Stimulated activated CD4-positive, alpha-beta T cell treated with anti-CD3 and anti-CD28 coated beads, TNF-alpha, amount 100 ng/mL, for 4 hours (primary cell): ENCODE results near the gene DNM3.

Source experiments
- DNase-seq, 3 experiments: peaks; one replicate each; pipeline ENCODE4 v3.0.0-alpha.2; 2020; ENCODE audit warnings: low read depth in 3 of 3

DNM3 gene

DNA sequence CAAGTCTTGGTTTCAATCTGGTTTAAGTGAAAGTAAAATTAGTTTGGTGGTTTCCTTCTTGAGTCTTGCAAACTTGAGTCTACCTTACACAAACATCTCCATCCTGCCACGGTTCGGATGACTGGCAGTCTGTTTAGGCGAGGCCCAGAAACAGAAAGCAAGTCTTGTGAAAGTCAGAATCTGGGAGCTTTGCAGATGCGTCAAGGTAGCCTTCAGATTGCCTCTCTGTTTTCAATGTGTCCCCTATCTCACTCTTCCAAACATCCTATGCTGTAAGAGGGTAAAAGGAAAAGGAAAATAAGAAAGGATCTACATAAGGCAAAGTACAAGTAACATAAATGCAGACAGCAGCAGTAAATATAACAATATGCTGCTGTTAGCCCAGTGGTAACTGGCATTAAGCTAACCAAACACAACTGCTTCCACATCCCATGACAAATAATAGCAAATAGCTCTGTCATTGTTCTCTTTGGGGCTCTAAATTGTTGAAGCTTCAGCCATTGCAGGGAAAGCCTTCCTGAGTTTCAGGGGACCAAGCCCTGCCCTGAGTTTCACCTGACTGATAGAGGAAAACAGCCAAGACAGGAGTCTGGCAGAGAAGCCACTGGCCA lies 552.9 kb downstream of the DNM3 start:
- DNase-seq: peak in 2 of 3 experiments; percentile 27 to 48

DNA sequence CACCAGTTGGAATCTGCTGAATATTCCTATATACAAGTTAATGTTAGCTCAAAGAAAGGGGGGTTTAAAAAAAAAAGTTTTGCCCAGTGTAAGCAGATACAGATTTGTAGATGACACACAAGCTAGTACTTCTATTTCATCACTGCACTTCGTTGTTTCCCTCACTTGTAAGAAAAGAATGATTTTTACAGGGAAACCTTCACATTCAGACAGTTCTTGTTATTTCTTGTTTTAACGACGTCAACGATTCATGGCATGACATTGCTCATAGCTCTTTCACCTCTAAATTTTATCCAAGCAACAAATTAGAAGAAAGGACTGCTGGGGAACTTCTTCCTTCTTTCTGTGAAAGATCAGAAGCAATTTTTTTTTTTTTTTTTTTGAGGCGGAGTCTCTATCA lies 553.5 kb downstream of the DNM3 start:
- no peak for DNase-seq

DNA sequence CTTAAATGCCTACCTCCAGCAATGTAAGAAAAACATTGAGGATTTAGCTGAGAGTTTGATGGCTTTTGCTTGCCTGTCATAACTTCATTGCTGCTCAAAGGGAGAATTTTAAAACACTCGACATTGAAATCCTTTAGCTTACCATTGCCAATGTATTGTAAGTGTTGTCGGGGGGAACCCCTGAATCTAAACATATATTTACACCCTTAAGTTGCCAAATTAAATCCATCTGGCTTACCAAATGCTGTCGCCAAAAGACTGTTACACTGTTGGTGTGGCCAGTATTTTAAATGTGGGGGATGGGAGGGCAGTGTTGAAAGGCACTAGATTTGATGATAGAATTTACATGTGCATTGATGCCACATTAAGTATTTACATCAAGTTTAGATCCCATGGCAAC lies 554.3 kb downstream of the DNM3 start:
- DNase-seq: no peak

DNA sequence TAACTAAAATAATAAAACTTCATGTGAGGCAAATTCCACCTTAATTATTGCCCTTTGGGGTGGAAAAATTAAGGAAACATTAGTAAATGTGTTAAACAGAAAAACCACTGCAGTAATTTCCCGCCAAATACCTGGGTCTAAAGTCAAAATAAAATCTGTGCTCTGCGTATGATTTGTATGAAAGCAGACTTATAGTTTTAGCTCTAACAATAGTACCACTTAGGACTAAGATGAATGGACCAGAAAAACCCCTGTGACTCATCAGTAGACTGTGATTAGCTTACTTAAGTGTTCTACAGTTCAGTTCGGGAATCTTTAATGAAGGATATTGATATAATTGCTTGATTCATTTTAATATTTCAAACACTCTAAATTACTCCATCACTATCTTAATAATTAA lies 555.9 kb downstream of the DNM3 start:
- DNase-seq: no peak

DNA sequence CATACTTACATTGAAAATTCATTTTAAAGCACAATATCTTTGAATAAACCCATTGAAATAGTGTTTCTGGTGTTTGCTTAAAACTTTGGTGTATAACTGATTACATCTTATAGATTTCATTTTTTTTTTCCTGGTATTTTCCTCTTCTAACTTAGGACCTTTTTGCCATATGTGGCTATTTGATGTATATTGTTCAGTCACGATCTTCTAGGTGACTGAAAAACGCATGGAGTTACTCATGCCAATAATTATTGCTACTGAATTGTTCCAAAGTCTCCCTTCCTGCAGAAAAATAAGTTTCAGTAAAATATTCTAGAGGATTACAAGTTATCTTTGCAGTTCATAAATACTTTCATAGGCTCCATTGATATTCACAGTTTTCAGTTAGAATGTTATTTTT lies 556.3 kb downstream of the DNM3 start:
- DNase-seq: no peak

DNA sequence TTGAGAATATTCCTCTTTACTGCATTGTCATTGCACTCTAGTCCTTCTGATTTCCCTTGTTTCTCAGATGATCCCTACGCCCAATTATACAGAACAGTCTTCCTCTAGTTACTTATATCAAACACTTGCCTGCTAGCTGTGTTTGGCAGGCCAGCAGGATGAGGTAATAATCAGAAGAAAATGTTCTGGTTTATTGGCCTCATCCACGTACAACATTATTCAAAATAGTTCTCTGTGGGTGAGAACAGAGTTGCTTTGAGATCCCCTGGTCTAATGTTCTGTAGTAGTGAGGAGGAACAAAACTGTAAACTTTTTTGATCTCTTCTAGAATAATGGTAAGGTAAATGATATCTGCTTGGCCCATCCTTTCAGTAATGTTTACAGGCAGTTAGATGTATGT lies 556.9 kb downstream of the DNM3 start:
- no peak for DNase-seq

DNA sequence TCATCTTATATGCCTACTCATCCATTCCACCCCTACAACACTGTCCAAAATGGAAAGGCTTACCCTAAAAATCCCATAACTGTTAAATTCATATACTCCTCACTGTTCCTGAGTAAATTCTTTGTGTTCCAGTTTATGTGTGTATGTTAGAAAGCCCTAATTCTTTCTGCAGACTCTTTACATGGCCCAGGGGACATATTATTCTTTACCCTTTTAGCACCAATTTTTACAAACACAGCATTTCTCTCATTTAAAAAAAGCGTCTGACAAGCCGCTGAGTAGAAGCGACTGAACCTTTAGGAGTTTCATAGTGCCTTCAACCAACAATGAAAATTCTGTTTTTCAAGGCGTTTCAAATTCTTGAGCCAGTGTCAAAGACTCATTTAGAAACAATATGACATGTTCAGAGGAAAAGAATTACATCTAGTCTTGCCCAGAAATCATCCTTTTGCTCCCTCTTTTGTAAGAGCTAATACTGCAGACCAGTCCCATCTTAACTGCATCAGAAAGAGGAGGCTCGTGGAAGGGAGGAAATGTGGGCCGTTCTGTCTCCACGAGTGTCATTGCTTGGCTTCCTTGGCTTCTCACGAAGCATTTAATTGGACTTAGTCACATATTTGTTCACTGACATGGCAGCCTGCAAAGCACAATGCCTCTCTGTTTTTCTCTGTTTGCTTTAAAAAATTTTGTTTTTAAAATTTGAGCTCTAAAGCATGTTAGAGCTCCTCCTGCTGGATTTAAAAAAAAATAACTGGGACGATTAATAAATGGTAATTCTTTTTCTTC lies 557.9 kb downstream of the DNM3 start:
- no peak for DNase-seq

DNA sequence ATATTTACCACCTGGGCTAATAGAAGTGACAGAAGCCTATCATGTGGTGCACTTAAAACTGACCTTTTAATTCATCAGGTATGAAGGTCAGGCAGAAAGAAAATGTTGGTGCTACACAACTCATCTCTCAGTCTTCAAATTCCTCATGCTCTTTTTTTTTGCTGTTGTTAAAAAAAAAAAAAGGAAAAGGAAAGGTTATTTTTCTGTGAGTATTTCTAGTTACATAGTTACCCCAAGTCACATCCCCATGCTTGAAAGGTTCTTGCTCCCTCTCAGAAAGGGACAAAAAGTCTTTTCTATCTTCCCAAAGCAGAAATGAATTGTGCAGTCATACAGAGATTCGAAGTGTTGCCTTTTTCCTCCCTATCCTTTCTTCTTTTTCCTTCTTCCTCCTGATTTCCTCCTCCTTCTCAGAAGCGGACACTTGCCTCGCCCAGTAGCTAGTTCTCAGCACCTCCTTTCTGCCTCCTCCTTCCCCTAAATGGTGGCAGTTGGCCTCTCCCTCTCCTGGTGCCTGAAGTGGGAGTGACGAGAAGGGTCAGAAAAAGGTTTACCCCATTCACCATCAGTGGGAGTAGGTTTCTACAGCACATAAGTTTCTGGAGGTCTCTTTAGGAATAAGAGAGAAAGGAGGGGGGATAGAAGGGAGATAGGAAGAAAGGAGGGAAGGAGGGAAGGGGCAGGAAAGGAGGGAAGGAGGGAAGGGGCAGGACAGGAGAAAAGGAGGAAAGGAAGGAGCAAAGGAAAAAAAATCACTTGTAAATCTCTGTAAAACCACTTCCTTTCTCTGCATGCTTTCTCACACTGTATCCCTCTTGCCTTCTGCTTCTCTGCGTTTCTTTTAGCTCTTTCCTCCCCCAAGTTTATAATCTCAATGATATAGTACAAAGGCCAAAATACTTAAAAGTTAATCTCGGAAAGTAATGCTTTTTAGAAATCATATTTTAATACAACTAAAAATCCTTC lies 558.7 kb downstream of the DNM3 start:
- DNase-seq: no peak

DNA sequence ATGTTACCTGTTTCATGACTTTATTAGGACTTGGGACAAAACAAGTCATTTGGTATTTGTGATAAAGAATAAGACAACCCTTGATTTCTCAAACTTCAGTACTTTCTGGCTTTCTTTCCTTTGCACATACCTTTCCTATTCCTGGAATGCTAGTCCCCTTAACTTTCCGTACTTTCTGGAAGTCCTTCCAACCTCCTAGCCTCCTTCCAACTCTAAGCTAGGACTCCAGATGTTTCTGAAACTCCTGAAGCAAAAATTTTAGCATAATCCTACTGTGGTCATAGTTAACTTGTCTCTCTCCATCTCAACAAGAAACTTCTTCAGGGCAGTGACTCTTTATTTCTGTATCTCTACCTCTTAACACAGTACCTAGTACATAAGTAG lies 559.4 kb downstream of the DNM3 start:
- no peak for DNase-seq

DNA sequence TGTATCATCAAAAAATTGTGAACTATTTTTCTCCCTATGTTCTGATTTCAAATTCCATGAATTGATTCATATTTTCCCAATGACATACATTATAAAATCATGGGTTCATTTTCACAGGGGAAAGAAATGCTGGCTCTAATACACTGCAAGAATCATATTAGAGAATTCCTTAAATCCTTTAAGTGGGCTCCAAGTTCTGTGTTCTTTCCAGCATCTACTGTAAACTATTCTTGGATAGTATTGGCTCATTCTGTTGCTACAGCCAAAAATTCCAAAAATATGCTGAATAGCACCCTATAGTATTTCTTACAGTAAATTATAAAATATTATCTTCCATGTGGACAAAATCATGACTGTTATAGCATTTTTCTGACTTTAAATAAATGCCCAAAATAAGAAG lies 560.2 kb downstream of the DNM3 start:
- no peak for DNase-seq

DNA sequence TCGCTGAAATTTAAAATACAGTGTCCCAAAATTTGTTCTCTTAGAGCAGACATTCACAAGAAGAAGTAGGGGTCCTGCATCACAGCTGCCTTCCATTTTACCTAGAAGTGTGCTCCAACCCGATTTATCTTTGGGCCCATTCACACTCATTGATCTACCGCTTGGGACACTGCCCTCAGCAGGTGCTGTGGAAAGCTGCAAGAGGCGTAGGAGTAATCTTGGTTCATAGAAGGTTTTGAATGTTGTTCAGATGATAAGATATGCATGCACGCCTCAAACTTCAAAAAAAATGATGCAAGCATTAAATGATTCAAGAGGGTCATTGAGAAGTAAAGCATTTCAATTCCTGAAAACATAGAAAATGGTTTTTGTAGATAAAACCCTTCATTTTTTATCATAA lies 560.6 kb downstream of the DNM3 start:
- DNase-seq: no peak

DNA sequence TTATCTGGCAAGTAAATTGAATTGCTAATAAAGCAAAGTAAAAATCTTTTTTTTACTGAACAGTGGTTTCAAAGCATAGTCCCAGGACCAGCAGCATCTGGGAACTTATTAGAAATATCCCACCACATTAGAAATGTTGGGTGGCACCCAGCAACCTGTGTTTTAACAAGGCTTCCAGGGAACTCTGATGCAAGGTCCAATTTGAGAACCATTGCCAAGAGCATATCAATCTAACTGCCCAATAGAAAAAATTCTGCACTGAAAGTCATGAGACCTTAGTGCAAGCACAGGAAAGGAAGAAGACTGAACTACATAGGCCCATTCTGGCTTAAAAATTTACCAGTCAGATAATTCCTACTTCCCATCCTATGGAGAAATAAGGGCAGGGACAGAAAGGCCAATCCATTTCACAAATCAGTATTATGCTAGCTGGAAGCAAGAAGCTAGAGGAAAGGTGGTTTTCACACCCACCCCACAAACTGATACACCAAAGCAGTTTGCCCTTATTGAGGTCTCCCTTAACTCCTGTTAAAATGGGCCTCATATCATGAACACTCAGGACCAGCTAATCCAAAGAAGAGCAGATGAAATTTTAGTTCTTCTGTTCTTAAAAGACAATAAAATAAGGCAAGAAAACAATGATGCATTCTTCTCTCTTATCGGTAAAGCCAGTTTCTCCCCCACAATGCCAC lies 561.7 kb downstream of the DNM3 start:
- DNase-seq: no peak

DNA sequence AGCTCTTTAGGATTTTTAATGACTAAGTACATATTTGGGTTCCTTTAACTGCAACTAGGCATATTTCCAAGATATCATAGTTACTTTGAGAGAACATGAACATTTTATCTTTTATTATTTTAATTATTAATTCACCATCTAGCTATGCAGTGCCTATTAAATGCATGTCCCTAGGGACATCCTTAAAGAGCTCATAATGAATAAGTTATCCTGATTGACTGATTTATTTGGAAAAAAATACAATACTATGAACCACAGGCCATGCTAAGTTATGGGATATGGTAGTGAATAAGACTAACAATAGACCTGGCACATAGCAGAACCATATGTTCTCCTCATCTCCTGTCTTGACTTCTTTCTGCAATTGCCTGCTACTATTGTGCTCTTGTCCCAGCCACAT lies 562.8 kb downstream of the DNM3 start:
- DNase-seq: no peak

DNA sequence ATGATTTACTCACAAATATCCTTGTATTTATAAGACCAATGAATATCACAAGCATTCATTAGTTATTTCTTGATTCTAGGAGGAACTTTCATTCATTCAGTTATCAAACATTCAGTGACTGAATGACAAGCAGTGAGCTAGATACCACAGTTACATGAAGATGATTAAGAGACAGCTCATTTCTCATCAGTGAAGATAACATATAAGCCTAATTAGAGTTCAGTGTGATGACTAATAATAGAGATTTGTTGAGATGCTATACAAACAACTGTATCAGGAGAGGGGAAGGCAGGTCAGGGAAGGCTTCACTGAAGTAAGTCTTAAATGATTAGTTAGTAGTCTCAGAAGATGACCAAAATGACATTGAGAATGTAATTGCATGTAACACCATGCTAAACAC lies 564.6 kb downstream of the DNM3 start:
- DNase-seq: no peak

DNA sequence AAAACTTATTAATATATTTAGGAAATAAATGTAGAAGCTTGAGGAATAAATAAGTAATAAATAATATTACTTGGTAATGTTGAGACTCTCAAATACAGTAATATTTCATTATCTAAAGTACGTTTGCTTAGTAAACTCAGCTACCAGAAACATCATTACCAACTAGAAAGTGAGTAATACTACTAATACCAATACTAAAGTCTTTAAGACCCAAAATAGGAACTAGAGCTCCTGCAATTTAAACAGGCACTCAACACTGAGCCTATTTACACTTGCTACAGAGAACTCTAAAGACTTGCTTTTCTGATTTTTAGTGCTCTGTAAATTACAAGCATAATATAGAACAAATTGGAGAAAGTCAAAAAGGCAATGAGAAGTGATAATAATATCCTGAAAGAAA lies 565.7 kb downstream of the DNM3 start:
- no peak for DNase-seq

DNA sequence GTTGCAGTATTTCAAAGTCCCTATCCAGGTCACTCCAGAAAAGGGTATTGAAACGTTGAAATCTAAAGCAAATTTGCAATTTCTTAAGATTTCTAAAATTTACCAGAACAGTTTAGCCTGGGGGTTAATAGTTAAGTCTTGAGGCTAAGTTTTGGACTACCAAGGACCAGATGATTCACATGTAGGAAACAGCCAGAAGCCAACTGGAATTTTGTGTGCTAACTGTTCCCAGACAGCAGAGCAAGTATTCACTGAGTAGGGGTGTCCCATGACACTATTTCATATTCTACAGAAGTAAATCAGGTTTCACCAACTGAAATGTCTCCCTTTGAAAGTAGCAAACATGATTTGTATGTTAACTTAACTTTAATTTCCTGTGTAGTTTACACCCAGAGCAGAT lies 567.7 kb downstream of the DNM3 start:
- no peak for DNase-seq

DNA sequence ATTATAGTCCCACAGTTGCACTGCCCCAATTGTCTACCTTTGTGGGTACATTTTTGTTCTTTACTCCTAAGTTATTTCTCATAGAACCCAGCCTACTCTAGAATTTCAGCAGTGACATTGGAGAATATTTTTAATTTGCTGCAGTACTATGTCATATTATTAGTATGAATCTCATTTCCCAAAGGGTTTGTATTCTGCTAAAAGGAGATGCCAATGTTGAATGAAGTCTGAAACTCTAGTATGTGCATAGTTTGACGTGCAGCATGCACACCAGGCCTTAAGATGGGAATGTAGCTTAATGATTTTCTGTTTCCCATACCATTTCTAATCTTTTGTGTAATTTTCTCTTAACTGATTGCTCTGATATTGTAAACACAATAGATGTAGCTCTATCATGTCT lies 568.7 kb downstream of the DNM3 start:
- DNase-seq: no peak

DNA sequence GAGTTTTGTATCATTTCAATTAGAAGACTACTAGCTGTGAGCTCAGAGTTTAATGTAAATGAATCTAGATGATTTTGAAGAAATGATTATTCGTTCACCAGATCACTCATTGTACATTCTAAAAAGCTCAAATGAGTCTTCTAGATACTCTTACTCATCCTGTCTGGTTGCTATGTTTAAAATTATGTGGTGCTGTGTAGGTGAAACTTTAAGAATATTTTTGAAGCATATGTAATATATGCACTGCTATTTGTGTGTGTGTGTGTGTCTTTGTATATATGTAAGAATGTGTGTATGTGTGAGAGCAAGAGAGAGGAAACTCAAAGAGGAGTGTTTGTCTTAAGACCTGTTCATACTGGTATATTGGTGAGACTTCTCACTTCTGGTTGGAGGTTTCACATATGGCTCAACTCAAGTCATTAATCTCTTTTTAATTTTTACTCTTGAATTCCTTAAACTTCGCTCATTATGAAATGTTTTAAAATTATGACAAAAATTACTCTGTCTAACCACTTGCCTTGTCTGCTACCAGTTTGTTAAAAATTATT lies 570.6 kb downstream of the DNM3 start:
- no peak for DNase-seq

DNA sequence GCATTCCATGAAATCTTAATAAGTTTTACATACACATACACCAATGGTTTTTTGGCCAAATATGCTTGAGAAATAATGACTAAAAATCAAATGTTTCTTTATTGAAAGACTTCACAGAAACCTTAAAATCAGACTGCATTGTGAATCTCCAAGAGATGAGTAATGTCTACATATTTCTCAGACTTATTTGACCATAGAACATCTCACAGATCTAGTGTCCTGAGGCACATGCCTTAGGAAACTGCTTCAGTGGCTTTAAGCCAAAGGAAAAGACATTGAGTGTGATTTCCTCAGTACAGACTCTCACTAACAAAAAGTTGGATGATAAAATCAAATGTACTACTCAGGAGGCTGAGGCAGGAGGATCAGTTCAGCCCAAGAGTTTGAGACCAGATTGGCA lies 573.0 kb downstream of the DNM3 start:
- DNase-seq: no peak

DNA sequence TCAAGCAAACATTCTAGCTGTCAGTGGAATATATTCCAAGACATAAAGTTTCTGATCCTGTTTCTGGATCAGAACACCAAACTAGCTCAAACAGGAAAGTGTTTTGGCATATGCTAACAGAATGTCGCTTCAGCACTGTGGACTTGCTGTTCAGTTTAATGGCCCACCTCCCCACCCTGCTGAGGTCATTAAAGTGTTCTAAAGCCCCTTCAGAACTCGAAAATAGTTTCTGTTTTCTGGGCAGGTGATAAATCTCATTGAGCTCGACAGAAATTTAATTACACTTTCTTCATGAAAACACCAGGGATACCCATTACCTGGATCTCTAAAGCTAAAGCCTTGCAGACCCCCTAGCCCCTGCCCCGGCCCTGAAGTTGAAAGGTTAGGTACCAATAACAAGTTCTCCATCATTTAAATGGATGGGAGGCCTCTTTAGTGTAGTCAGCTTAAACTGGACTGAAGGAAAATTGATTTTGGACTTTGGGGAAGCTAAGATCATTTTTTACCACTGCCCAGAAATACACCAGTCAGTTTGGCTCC lies 575.3 kb downstream of the DNM3 start:
- DNase-seq: no peak

DNA sequence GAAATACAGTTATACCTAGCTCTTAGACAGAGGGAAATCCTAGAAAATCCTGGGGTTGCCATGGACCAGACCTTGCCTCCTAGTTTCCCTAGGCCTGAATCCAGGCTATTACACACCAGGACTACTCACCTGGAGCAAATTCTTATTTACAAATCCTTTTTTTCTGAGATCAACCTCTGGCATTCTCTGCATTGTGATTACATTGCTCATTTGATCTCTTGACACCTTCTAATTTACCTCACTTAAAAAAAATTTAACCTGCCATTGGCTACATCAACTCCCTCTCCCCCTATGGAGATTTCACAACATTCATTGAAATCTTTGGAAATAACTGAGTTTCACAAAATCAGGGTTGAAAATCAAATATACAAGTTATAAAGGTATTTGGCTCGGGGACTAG lies 576.3 kb downstream of the DNM3 start:
- no peak for DNase-seq
